IPS DF 6.9 (cell line): ENCODE data around the gene TSKU.
"Not testable (repeated sequence)": the region's sequence is repeated elsewhere in the genome, so short reads cannot be mapped to it uniquely, and the experiment has no call there.

Experiments
- DNase-seq: peaks from one replicate; pipeline ENCODE4 v3.0.0-alpha.2; 2013; ENCODE audit warnings: low read depth, low spot score
- H3K27ac ChIP-seq: one replicate; pipeline ENCODE4 v1.5.1; 2013; ENCODE audit warnings: low read length, control low read depth
- H3K27me3 ChIP-seq: 2 replicates; pipeline ENCODE4 v1.6.1; 2013; ENCODE audit warnings: mild to moderate bottlenecking, low read length; ENCODE audit not compliant: control insufficient read depth, insufficient read depth
- H3K36me3 ChIP-seq: 2 replicates; pipeline ENCODE4 v1.6.1; 2013; ENCODE audit warnings: low read length; ENCODE audit not compliant: control insufficient read depth, insufficient read depth
- H3K4me1 ChIP-seq: 2 replicates; pipeline ENCODE4 v1.6.1; 2013; ENCODE audit warnings: low read length; ENCODE audit not compliant: control insufficient read depth, insufficient read depth
- H3K4me3 ChIP-seq: 2 replicates; pipeline ENCODE4 v1.5.1; 2013; ENCODE audit warnings: mild to moderate bottlenecking, low read length
- H3K9me3 ChIP-seq: 2 replicates; pipeline ENCODE4 v1.6.1; 2013; ENCODE audit warnings: low read length, inconsistent platforms; ENCODE audit not compliant: control insufficient read depth, insufficient read depth
- WGBS: extraction: QIAGEN DNeasy Blood & Tissue Kit; methylation state at CpG from one replicate; pipeline ENCODE4 v1.1.7; 2013; ENCODE audit warnings: mixed read lengths, missing lambda C conversion rate; ENCODE audit not compliant: insufficient read length, insufficient coverage; 5-methylcytosine and 5-hydroxymethylcytosine counted together

TSKU gene

DNA sequence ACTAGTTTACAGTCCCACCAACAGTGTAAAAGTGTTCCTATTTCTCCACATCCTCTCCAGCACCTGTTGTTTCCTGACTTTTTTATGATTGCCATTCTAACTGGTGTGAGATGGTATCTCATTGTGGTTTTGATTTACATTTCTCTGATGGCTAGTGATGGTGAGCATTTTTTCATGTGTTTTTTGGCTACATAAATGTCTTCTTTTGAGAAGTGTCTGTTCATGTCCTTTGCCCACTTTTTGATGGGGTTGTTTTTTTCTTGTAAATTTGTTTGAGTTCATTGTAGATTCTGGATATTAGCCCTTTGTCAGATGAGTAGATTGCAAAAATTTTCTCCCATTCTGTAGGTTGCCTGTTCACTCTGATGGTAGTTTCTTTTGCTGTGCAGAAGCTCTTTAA, 43.8 kb downstream of the TSKU start:
- H3K36me3 ChIP-seq, H3K4me1 ChIP-seq, H3K4me3 ChIP-seq, H3K27me3 ChIP-seq, DNase-seq, H3K27ac ChIP-seq, H3K9me3 ChIP-seq: not testable (repeated sequence)

GRCh38 chr11:76830639-76831327, 47.6 kb downstream of the TSKU start:
- WGBS = no CpG with 5 or more reads among the region's 9 CpGs

GRCh38 chr11:76831686-76832310, 48.6 kb downstream of the TSKU start:
- no CpG with 5 or more reads among the region's 4 CpGs for WGBS

More at GRCh38 chr11:76830639-76831327, 47.6 kb downstream of the TSKU start:
- Histone ChIP-seq H3K27ac (no peak overlapping the region), H3K36me3 (no peaks in the 10 kb centered on the region), H3K4me1 (no peaks in the 10 kb centered on the region), H3K4me3 (no peak overlapping the region), H3K9me3 (no peaks in the 10 kb centered on the region), H3K27me3 (no peaks in the 10 kb centered on the region)
- DNase-seq = no peak

GRCh38 chr11:76832361-76832760, 49.2 kb downstream of the TSKU start:
- Histone ChIP-seq H3K27me3 (no peaks in the 10 kb centered on the region), H3K4me3 (no peak overlapping the region), H3K36me3 (no peaks in the 10 kb centered on the region), H3K4me1 (no peaks in the 10 kb centered on the region), H3K9me3 (no peaks in the 10 kb centered on the region), H3K27ac (no peak overlapping the region)
- no peak for DNase-seq

More at GRCh38 chr11:76831686-76832310, 48.6 kb downstream of the TSKU start:
- DNase-seq = no peak
- Histone ChIP-seq H3K4me3 (no peak overlapping the region), H3K9me3 (no peaks in the 10 kb centered on the region), H3K27ac (no peak overlapping the region), H3K4me1 (no peaks in the 10 kb centered on the region), H3K36me3 (no peaks in the 10 kb centered on the region), H3K27me3 (no peaks in the 10 kb centered on the region)

- no peak for DNase-seq
- Histone ChIP-seq H3K27ac (no peak overlapping the region), H3K4me3 (no peak overlapping the region), H3K9me3 (no peaks in the 10 kb centered on the region), H3K4me1 (no peaks in the 10 kb centered on the region), H3K36me3 (no peaks in the 10 kb centered on the region), H3K27me3 (no peaks in the 10 kb centered on the region)
- WGBS = no CpG with 5 or more reads among the region's 3 CpGs
These were observed 51.0 kb downstream of the TSKU start for GRCh38 chr11:76834151-76834550.

GRCh38 chr11:76835036-76835435, 51.9 kb downstream of the TSKU start:
- Histone ChIP-seq H3K27me3 (no peaks in the 10 kb centered on the region), H3K27ac (no peak overlapping the region), H3K4me1 (no peaks in the 10 kb centered on the region), H3K4me3 (no peak overlapping the region), H3K36me3 (no peaks in the 10 kb centered on the region), H3K9me3 (no peaks in the 10 kb centered on the region)
- DNase-seq = no peak
- WGBS = no CpG with 5 or more reads among the region's 2 CpGs

DNA sequence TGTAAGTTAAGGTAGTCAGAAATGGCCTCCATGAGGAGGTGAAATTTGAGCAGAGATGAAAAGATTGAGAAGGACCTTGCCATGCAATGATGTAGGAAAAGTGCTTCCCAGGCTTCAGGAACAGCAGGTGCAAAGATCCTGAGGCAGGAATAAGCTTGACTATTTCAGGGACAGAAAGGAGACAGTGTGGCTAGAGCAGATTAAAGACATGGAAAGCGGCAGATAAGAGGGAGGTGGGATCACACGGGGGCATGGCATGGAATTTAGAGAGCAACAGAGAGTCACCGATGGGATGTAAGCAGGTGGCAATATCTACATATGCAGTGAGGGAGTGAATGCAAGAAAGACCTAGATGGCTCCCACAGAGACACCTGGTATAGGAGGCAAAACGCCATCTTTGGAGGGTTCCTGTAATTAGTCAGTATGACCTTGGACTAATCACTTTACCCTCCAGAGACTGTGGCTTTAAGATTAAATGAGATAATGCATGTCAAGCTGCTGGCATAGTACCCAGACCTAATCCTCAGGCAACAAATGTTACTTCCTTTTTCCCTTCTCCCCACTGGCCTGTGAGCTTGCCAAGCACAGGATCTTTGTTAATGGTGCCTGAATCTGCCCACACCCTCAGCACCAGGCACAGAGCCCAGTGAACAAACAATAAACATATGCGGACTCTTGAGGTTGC, 52.9 kb downstream of the TSKU start:
- no peak for DNase-seq
- H3K27ac ChIP-seq = no peak overlapping the region

GRCh38 chr11:76836613-76837291, 53.6 kb downstream of the TSKU start:
- Histone ChIP-seq H3K4me1 (no peaks in the 10 kb centered on the region), H3K27me3 (no peaks in the 10 kb centered on the region), H3K4me3 (no peak overlapping the region), H3K9me3 (no peaks in the 10 kb centered on the region), H3K27ac (no peak overlapping the region), H3K36me3 (no peaks in the 10 kb centered on the region)
- no peak for DNase-seq
- WGBS = no CpG with 5 or more reads among the region's 11 CpGs

More for the DNA sequence above, 52.9 kb downstream of the TSKU start:
- Histone ChIP-seq H3K4me1 (no peaks in the 10 kb centered on the region), H3K36me3 (no peaks in the 10 kb centered on the region), H3K27me3 (no peaks in the 10 kb centered on the region), H3K9me3 (no peaks in the 10 kb centered on the region), H3K4me3 (no peak overlapping the region)
- no CpG with 5 or more reads among the region's 5 CpGs for WGBS

GRCh38 chr11:76837696-76838677, 54.8 kb downstream of the TSKU start:
- DNase-seq = no peak
- Histone ChIP-seq H3K27ac (no peak overlapping the region), H3K9me3 (no peaks in the 10 kb centered on the region), H3K4me1 (no peaks in the 10 kb centered on the region), H3K4me3 (no peak overlapping the region), H3K27me3 (no peaks in the 10 kb centered on the region), H3K36me3 (no peaks in the 10 kb centered on the region)
- no CpG with 5 or more reads among the region's 7 CpGs for WGBS

DNA sequence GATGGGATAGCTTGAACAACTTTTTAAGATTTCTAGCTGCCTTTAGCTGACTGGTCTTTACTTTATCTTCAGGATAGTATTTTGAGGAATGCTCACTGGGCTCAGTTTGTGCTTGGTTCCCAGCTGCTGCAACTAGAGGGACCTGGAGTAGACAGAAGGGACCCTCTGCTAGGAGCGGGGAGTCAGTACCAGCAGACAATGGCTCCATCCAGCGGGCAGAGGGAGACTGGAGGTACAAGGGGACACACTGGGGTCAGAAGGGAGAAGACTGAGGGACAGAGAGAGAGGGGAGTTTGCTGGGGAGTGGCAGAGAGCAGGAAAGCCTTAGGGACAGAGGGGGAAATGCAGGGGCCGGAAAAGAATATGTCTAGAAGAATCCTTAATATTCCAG, 55.5 kb downstream of the TSKU start:
- Histone ChIP-seq H3K4me3 (no peak overlapping the region), H3K4me1 (no peaks in the 10 kb centered on the region), H3K36me3 (no peaks in the 10 kb centered on the region), H3K27ac (no peak overlapping the region), H3K27me3 (no peaks in the 10 kb centered on the region), H3K9me3 (no peaks in the 10 kb centered on the region)
- peak; percentile 67 for DNase-seq
- no CpG with 5 or more reads among the region's 3 CpGs for WGBS
